ENCODE measurements around the gene SYNE3. TPM values are rescaled to one million over a fixed set of nuclear protein-coding genes. Genes with fewer than 3 reads are reported as not detected.
A peak's percentile ranks its signal among the peaks of the same experiment; 100 is the strongest.

Gene SYNE3
- total RNA-seq, 2 donors from 2014 or later: 8.2 to 13.2 TPM

- H3K36me3 ChIP-seq: peaks cover 2% of the 10 kb centered on the region
- no peak for TF ChIP-seq CTCF (IDR thresholded peaks at IDR 0.05)
- H3K9me3 ChIP-seq: no peaks in the 10 kb centered on the region
- no peak overlapping the region for H3K27ac ChIP-seq
- H3K4me3 ChIP-seq: no peak overlapping the region
- H3K27me3 ChIP-seq: no peaks in the 10 kb centered on the region
- no peak for DNase-seq (ENCODE audit: low spot score)
- H3K4me1 ChIP-seq: peaks cover 0 to 35% of the 10 kb centered on the region in 2 donors
Observed at GRCh38 chr14:95538801-95539509, 22.5 kb upstream of the SYNE3 start.

GRCh38 chr14:95537298-95538089, 21.0 kb upstream of the SYNE3 start:
- no peak for DNase-seq (ENCODE audit: low spot score)
- no peak for TF ChIP-seq CTCF (IDR thresholded peaks at IDR 0.05)
- Histone ChIP-seq H3K9me3 (no peaks in the 10 kb centered on the region), H3K27ac (peak overlapping the region; percentile 44 to 87), H3K36me3 (no peaks in the 10 kb centered on the region), H3K4me1 (peaks cover 0 to 50% of the 10 kb centered on the region in 2 donors), H3K4me3 (no peak overlapping the region), H3K27me3 (no peaks in the 10 kb centered on the region)

- no peak for TF ChIP-seq CTCF (IDR thresholded peaks at IDR 0.05)
- Histone ChIP-seq H3K36me3 (no peaks in the 10 kb centered on the region), H3K4me1 (peaks cover 0 to 58% of the 10 kb centered on the region in 2 donors), H3K27ac (peak overlapping the region; percentile 78 to 87), H3K9me3 (no peaks in the 10 kb centered on the region), H3K4me3 (peak overlapping the region in 1 of 2 donors; percentile 89), H3K27me3 (no peaks in the 10 kb centered on the region)
- no peak for DNase-seq (ENCODE audit: low spot score)
Observed at GRCh38 chr14:95536671-95537070, 20.2 kb upstream of the SYNE3 start.

GRCh38 chr14:95536036-95536593, 19.7 kb upstream of the SYNE3 start:
- H3K27ac ChIP-seq: peak overlapping the region; percentile 78 to 87

More at GRCh38 chr14:95536036-95536593, 19.7 kb upstream of the SYNE3 start:
- Histone ChIP-seq H3K9me3 (no peaks in the 10 kb centered on the region), H3K36me3 (no peaks in the 10 kb centered on the region), H3K27me3 (no peaks in the 10 kb centered on the region), H3K4me1 (peaks cover 0 to 64% of the 10 kb centered on the region in 2 donors), H3K4me3 (peak overlapping the region; percentile 76 to 89)
- no peak for DNase-seq (ENCODE audit: low spot score)
- no peak for TF ChIP-seq CTCF (IDR thresholded peaks at IDR 0.05)

Measured in right atrium auricular region (tissue), 2 donors.